VCaP (cell line): ENCODE data around the gene ASPN.

Experiments used
- H3K27ac ChIP-seq: fragments of 450-650 bp; 2 replicates; pipeline ENCODE4 v1.5.1; 2017
- TF ChIP-seq, protein P1 (sequence below): fragments of 450-650 bp; conservative IDR thresholded peaks from 2 replicates; pipeline ENCODE4 v1.5.1; 2017; ENCODE audit warnings: mild to moderate bottlenecking, moderate library complexity

Gene ASPN

DNA sequence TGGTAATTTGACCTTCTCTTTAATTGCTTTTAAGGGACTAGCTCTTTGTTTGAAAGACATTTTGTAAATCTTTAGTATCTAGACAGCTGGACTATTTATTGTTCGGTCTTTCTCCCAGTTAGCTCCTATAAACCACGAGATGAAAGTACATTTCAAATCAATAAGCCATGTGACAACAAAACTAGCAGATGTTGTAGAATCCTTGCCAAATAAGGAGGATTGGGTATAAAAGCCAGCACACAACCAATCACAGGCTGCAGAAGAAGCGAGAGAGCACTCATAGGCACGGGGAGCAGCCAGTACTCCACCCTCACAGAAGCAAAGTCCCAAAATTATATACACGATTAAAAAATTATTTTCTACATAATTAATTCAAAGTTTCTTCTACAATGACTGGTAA lies 50.0 kb downstream of the ASPN start:
- TF ChIP-seq, protein P1, sequence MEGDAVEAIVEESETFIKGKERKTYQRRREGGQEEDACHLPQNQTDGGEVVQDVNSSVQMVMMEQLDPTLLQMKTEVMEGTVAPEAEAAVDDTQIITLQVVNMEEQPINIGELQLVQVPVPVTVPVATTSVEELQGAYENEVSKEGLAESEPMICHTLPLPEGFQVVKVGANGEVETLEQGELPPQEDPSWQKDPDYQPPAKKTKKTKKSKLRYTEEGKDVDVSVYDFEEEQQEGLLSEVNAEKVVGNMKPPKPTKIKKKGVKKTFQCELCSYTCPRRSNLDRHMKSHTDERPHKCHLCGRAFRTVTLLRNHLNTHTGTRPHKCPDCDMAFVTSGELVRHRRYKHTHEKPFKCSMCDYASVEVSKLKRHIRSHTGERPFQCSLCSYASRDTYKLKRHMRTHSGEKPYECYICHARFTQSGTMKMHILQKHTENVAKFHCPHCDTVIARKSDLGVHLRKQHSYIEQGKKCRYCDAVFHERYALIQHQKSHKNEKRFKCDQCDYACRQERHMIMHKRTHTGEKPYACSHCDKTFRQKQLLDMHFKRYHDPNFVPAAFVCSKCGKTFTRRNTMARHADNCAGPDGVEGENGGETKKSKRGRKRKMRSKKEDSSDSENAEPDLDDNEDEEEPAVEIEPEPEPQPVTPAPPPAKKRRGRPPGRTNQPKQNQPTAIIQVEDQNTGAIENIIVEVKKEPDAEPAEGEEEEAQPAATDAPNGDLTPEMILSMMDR = no peak
- no peak overlapping the region for H3K27ac ChIP-seq

DNA sequence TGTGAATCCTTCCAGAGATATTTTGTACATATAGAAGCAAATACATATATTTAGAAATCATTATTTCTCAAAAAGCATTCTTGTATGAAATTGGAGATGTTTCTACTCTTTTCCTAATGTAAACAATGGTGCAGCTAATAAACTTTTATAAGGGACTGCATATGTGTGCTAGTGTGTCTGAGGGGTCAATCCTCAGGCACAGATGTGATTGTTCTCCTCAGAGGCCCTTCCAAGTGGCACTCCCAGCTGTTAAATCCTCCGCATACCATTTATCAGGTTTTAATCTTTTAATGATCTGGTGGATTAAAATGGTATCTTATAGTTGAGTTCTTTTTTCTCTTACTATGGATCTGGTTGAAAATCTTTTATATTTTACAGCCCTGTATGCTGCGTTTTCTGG lies 52.5 kb downstream of the ASPN start:
- TF ChIP-seq, protein P1 = no peak
- no peak overlapping the region for H3K27ac ChIP-seq

DNA sequence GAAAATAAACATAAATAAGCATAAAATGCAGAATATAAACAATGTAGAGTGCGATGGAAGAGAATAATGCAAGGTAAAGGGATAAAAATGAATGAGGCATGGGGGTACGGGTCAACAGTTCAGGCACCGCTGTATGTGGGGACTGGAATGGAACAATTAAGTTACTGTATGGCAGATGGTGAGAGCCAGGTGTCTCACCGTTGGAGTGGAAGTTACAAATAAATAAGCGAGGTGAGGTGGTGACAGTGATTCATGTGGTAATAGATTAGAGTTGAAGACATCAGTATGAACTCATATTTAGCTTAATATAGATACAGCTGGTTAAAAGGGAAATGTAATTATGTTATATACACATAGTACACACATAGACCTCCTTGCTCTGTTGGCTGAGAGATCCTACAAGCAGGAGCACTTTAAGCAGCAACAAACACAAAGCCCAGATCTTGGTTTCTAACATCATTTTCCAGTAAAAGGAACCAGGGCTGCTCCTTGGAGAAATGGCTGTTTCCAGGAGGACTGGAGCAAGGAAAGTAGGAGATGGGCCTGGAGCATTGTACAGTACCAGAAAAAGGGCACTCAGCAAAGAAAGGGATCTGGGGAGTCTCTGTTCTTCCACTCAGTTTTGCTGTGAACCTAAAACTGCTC lies 55.7 kb downstream of the ASPN start:
- no peak overlapping the region for H3K27ac ChIP-seq
- TF ChIP-seq, protein P1 = no peak

DNA sequence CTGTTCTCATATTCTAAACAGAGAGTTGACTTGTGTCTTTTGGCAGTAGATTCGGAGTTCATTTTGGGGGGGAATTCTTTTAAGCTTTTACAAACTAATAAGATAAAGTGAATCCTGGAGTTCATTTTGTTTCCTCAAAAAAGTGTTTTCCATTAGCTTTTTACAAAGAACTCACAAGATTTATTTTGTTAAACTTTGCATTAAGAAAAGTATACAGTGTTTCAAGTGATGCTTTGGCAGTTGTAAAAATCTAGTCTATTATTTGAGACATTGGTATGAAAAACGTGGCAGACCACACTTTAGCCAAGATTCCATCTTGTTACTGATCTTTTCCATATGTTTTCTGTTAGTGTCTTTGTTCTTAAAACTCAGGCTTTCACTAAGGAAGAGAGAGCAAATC lies 56.8 kb downstream of the ASPN start:
- no peak overlapping the region for H3K27ac ChIP-seq

DNA sequence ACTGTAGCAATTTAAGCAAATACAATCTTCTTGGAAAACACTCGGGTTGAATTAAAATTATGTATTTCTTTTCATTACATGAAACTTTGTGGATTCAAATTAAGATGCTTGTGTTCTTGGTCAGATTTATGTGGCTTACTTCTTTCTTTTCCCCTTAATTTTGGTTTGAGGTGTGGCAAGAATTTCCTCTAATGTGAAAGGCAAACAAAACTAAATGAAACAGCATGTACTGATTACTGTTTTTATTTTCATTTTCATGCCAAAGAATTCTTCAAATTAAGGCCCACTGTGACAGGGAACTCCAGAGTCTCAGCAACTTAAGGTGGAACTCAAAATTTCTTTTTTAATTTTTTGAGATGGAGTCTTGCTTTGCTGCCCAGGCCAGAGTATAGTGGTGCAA lies 58.0 kb downstream of the ASPN start, which contains the start of gene OMD:
Gene OMD, minus strand, starts transcription at position 132 of the 400 bp plus-strand sequence. CDS start 6,913 bp downstream, outside the sequence.
- no peak within 1 kb of the TSS for H3K27ac ChIP-seq

More for the DNA sequence above, 56.8 kb downstream of the ASPN start:
- TF ChIP-seq, protein P1 = no peak

DNA sequence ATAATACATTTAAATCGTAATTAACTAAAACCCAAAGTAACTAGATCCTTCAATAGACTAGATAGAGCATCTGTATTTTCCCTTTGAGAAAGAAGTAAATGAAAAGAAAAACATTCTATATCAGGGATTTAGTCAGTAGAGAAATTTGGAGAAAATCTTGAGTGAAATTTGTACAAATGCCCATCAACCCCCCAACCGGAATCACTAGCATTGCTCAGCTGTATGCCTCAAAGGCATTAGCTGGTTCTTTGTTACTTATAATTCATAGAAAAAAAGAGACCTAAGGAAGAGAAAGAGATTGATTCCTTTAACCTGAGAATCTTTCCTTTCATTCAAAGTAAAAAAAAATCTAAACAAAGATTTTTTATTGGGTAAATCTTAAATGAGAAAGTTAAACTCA lies 58.7 kb downstream of the ASPN start:
- no peak overlapping the region for H3K27ac ChIP-seq
- TF ChIP-seq, protein P1 = no peak

More for the DNA sequence above, 58.0 kb downstream of the ASPN start, which contains the start of gene OMD:
- TF ChIP-seq, protein P1 = no peak

DNA sequence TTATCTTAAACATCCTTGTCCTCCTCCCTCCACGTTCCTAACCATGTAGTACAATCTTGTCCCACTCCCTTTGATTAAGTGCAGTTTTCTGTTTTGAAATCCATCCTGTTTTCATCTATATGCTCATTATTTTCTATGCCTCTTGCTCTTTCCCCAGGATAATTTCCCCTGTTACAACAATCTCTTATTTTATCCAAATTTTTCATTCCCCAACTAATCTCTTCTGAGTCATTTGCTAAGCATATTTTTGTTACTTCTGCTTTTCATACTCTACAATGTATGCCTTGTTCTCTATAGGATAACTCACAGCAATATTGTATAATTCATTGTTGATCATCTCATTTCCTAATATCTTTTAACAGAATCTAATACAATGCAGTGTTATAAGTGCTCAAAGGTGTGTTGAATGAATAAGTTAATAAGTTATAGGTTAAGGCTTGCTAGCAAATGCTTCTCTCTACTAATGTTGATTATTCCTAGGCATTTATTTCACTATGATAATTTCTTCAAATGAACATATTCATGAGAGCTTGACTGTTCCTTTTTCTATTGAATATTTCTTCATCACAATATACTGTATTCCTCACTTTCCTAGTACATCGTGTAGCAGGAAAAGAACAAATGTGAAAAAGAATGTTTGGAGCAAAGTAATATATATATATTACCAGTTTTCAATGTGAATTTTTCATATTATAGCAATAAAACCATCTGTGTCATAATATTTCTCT lies 59.5 kb downstream of the ASPN start:
- H3K27ac ChIP-seq = no peak overlapping the region

More for the DNA sequence above, 59.5 kb downstream of the ASPN start:
- TF ChIP-seq, protein P1 = no peak
